BJ (cell line): Measurements from ENCODE around the gene CD81. TPM values are rescaled to one million over a fixed set of nuclear protein-coding genes. Genes with fewer than 3 reads are reported as not detected.

Experiments used
- CTCF ChIA-PET: fragments of 350-600 bp; formaldehyde crosslinking; extraction: SDS; loops from one replicate; lab custom pipeline; 2021; ENCODE audit warnings: antibody characterized with exemption, inconsistent platforms; lab: Yijun Ruan, JAX
- POLR2A ChIA-PET: fragments of 300-600 bp; sonication (Branson Sonifier 250); formaldehyde crosslinking; extraction: SDS; loops from one replicate; lab custom pipeline; 2021; ENCODE audit warnings: antibody characterized with exemption; lab: Charles Lee
- DNase-seq: peaks from one replicate; pipeline ENCODE4 v3.0.0-alpha.2; 2011; ENCODE audit warnings: low read depth
- H3K27me3 ChIP-seq: 2 replicates; pipeline ENCODE4 v1.6.0; 2011; ENCODE audit warnings: low read length; ENCODE audit not compliant: control insufficient read depth, insufficient read depth
- H3K36me3 ChIP-seq: 2 replicates; pipeline ENCODE4 v1.5.1; 2011; ENCODE audit warnings: low read length; ENCODE audit not compliant: control insufficient read depth, insufficient read depth
- H3K4me3 ChIP-seq: 2 replicates; pipeline ENCODE4 v1.5.1; 2011; ENCODE audit warnings: low read depth, mild to moderate bottlenecking, control low read depth, low read length
- polyA plus RNA-seq: library from polyadenylated mRNA; depleted of rRNA; stranded (reverse); fragments of >200 nt; gene quantifications from 2 replicates; pipeline ENCODE4 v1.2.3, GENCODE V29; 2011
- TF ChIP-seq, protein P1 (sequence below): IDR thresholded peaks from 2 replicates; pipeline ENCODE4 v1.5.1; 2011; ENCODE audit warnings: low read depth, mild to moderate bottlenecking, control low read depth, inconsistent platforms, low read length, moderate library complexity; ENCODE audit not compliant: insufficient read depth

Gene CD81
- polyA plus RNA-seq, 1 experiment, result 875 TPM

DNA sequence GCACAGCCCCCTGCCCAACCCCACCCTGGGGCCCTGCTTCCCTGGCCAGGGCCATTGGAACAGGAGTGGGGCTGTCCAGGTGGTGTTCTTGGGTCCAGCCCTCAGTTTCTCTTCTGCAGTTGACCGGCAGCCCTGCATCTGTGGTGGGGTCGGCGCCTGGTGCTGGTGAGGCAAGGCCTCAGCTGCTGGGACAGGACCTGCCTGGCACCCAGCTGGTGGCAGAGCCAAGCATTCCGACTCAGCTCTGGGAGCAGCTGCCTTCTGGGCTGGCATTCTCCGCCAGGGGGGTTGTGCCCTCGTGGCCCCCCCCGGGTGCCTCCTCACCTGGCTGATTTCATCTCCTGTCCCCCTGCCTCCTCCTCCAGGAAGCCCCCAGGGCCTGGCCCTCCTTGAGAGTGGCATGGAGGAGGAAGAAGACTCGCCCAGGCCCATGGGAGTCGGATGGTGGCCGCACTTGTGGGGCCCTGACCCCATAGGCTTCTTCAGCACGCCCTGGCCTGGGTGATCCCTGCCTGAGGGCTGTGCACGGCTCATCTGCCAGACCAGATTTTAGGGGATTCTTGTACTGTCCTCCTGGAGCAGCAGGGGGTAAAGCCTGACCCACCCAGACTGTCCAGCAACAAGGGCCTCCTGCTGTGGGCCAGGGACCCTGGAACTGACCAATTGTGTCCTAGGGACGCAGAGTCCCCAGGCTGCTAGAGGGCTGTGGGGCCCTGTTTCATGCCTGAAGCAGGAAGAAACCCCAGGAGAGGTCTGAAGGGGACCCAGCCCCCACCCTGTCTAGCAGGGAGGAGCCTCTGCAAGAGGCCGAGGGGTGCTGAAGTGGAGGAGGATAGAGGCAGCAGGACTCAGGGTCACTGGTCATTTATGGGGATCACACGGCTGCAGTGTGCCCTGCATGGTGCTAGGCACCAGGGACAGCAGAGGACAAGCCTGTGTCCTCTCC is 11.6 kb downstream of the CD81 start:
- no peak overlapping the region for H3K4me3 ChIP-seq
- H3K27me3 ChIP-seq, result no peaks in the 10 kb centered on the region
- TF ChIP-seq, protein P1, sequence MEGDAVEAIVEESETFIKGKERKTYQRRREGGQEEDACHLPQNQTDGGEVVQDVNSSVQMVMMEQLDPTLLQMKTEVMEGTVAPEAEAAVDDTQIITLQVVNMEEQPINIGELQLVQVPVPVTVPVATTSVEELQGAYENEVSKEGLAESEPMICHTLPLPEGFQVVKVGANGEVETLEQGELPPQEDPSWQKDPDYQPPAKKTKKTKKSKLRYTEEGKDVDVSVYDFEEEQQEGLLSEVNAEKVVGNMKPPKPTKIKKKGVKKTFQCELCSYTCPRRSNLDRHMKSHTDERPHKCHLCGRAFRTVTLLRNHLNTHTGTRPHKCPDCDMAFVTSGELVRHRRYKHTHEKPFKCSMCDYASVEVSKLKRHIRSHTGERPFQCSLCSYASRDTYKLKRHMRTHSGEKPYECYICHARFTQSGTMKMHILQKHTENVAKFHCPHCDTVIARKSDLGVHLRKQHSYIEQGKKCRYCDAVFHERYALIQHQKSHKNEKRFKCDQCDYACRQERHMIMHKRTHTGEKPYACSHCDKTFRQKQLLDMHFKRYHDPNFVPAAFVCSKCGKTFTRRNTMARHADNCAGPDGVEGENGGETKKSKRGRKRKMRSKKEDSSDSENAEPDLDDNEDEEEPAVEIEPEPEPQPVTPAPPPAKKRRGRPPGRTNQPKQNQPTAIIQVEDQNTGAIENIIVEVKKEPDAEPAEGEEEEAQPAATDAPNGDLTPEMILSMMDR, result no peak
- DNase-seq, result no peak
- H3K36me3 ChIP-seq, result peaks cover 26% of the 10 kb centered on the region
- CTCF ChIA-PET, result interaction anchor here (0.6 to 3.2 kb wide), 2 partner anchors 10 to 31 kb away, joined by 3 to 17 read pairs; no protein-coding TSS in a partner anchor
- POLR2A ChIA-PET, result no interaction called here

DNA sequence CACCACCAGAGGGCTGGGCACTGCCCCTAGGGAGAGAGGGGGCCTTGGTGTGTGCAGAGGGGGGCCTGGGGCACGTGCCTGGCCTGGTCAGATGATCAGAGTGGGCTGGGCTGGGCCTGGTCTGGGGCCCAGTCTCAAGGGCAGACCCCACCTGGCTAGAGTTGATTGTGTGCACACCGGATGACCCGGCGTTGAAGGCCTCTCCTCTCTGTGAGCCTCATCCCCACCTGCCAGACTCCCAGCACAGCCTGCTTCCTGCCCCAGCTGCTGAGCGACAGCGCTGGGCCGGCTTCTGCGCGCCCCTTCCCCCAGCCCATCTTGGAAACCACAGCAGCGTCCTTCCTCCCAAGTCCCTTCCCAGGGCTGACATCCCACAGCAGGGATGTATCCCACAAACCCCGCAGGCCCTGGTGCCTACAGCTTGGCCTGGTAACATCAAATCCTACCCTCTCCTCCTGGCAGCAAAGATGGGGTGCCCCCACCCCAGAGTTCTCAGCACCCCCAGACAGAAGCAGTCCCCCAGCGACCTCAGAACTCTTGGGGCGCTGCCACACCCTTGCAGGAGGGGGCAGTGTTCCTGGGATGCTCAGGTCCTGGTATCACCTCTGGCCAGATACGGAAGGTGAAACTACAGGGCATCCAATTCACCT is 12.4 kb downstream of the CD81 start:
- no peaks in the 10 kb centered on the region for H3K27me3 ChIP-seq
- peaks cover 34% of the 10 kb centered on the region for H3K36me3 ChIP-seq
- ChIA-PET POLR2A (no interaction called here), CTCF (interaction anchor here (0.6 kb wide), 1 partner anchor 9 kb away, joined by 3 read pairs; no protein-coding TSS in a partner anchor)
- no peak for DNase-seq
- TF ChIP-seq, protein P1, result peak; percentile 25; the same call in 1 of the 2 replicates
- H3K4me3 ChIP-seq, result no peak overlapping the region

DNA sequence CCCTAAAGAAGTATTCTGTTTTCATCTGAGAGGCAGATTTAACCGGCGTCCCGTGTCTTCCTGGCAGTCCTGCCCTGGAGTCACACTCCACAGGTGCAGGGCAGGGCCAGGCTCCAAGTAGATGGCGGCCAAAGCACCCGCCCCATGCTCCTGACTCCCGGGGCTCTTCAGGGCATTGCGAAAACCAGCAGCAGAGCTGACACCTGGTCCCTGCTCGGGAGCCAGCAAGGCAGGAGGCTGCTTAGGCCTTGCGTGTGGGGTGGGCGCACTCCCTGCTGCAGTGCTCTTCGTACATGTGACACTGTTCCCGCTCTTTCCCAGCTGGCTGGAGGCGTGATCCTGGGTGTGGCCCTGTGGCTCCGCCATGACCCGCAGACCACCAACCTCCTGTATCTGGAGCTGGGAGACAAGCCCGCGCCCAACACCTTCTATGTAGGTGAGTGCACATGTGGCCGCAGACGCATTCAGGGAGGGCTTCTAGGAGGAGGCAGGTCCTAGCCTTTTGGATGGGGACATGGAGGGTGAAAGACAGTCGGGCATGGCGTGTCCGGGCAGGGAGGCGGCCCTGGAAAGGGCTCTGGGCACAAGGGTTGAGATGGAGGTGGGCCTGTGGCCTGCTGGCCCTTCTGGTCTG is 13.1 kb downstream of the CD81 start:
- Histone ChIP-seq H3K36me3 (peaks cover 39% of the 10 kb centered on the region), H3K27me3 (no peaks in the 10 kb centered on the region), H3K4me3 (no peak overlapping the region)
- TF ChIP-seq, protein P1, result no peak
- no peak for DNase-seq
- ChIA-PET POLR2A (interaction anchor here (0.6 to 1.2 kb wide), 4 partner anchors 12 to 424 kb away, joined by 3 to 8 read pairs (median 6); no protein-coding TSS in a partner anchor), CTCF (interaction anchor here (0.6 to 1.9 kb wide), 6 partner anchors 8 to 223 kb away, joined by 3 to 4 read pairs (median 4); no protein-coding TSS in a partner anchor)

DNA sequence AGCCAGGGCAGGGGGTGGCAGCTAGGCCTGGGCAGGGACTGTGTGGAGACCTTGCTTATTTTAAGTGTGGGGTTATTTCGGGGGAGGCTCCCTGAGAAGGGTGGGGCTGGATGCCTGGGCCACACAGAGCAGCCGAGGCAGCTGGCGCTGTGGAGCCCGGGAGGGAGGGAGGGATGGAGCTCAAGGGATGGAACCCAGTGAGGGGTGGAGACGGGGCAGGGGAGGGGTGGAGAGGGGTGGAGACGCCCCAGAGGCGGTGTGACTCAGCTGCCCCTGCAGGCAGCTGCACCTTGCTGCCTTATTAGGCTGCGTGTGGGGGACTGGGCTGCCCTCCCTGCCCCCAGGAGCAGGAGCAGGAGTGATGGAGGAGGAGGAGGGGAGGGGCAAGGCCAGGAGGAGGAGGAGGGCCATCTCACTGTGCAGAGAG is 13.6 kb downstream of the CD81 start:
- no peak overlapping the region for H3K4me3 ChIP-seq
- peaks cover 44% of the 10 kb centered on the region for H3K36me3 ChIP-seq
- CTCF ChIA-PET, result interaction anchor here (0.6 to 1.9 kb wide), 7 partner anchors 8 to 223 kb away, joined by 3 to 4 read pairs (median 3); no protein-coding TSS in a partner anchor
- no peak for DNase-seq
- no peaks in the 10 kb centered on the region for H3K27me3 ChIP-seq
- TF ChIP-seq, protein P1, result no peak
- POLR2A ChIA-PET, result interaction anchor here (0.6 to 1.2 kb wide), 5 partner anchors 10 to 424 kb away, joined by 3 to 13 read pairs (median 7); partner anchors contain the start of gene TSSC4
